Measurements from ENCODE around the gene ETNPPL. TPM values are rescaled to one million over a fixed set of nuclear protein-coding genes. Genes with fewer than 3 reads are reported as not detected.

The ETNPPL gene
- polyA plus RNA-seq, 1 of the 3 experiments (the other 2 are of a cell fraction) = not detected

- TF ChIP-seq TEAD4 (IDR thresholded peaks at IDR 0.05; ENCODE audit: borderline replicate concordance, insufficient read depth) = no peak
- TF ChIP-seq FOXJ3 (CRISPR knock-in tag; IDR thresholded peaks at IDR 0.05) = no peak
- TF ChIP-seq PBX3 (IDR thresholded peaks at IDR 0.05) = no peak
- TF ChIP-seq POLR2AphosphoS5 (IDR thresholded peaks at IDR 0.05; ENCODE audit: low read depth, low read length) = no peak
Measured at GRCh38 chr4:108725457-108725856, 37.4 kb downstream of the ETNPPL start (continued).

- 0 out of 2 replicates have a peak, but pooled peaks cover 5% of the 10 kb centered on the region for H3K27me3 ChIP-seq (ENCODE audit: insufficient read depth)
- no peak for DNase-seq
- no peak overlapping the region for H3K9ac ChIP-seq
- no peaks in the 10 kb centered on the region for H3K79me2 ChIP-seq (ENCODE audit: insufficient read depth)
- no peak overlapping the region for H2AFZ ChIP-seq (ENCODE audit: low read depth)
- POLR2A ChIA-PET = no interaction called here
- no peaks in the 10 kb centered on the region for H4K20me1 ChIP-seq (ENCODE audit: insufficient read depth)
- H3K9me2 ChIP-seq = no peaks in the 10 kb centered on the region
- H3K27ac ChIP-seq (ENCODE audit: low read depth in 2 of 2, low read length in 1 of 2) = no peak overlapping the region
- H3K36me3 ChIP-seq (replicated peaks in 1 of 2; ENCODE audit: control insufficient read depth in 1 of 2, insufficient read depth in 2 of 2, low read length in 1 of 2) = no peaks in the 10 kb centered on the region
- WGBS (ENCODE audit: low lambda C conversion rate) = 2% methylated on average over 2 of the region's 2 CpGs
- no peaks in the 10 kb centered on the region for H3K9me3 ChIP-seq
- TF ChIP-seq MAX (IDR thresholded peaks at IDR 0.05; ENCODE audit: low read depth) = no peak
- no peak for TF ChIP-seq RAD21 (IDR thresholded peaks at IDR 0.05; ENCODE audit: low read length)
- TF ChIP-seq EZH2phosphoT487 (IDR thresholded peaks at IDR 0.05; ENCODE audit: borderline replicate concordance, low read depth) = no peak
- no peak for TF ChIP-seq JUND (IDR thresholded peaks at IDR 0.05)
- TF ChIP-seq POLR2AphosphoS5 (IDR thresholded peaks at IDR 0.05; ENCODE audit: low read depth, low read length) = no peak
- TF ChIP-seq FOXM1 (IDR thresholded peaks at IDR 0.05; ENCODE audit: low read depth) = no peak
- no peak for TF ChIP-seq RFX5 (IDR thresholded peaks at IDR 0.05; ENCODE audit: low read length)
- TF ChIP-seq SMC3 (IDR thresholded peaks at IDR 0.05; ENCODE audit: low read depth, low read length) = no peak
- TF ChIP-seq FOSL2 (IDR thresholded peaks at IDR 0.05; ENCODE audit: borderline replicate concordance, low read depth) = no peak
- no peak for TF ChIP-seq TCF12 (IDR thresholded peaks at IDR 0.05)
- no peak for TF ChIP-seq PBX3 (IDR thresholded peaks at IDR 0.05)
- TF ChIP-seq EP300 (IDR thresholded peaks at IDR 0.05; ENCODE audit: borderline replicate concordance in 1 of 2, low read depth in 1 of 2, low read length in 1 of 2) = no peak
- H3K4me3 ChIP-seq (ENCODE audit: low read depth in 2 of 2, low read length in 1 of 2) = no peak overlapping the region
- H3F3A ChIP-seq (replicated peaks; ENCODE audit: insufficient read depth) = no peaks in the 10 kb centered on the region
- CTCF ChIA-PET = no interaction called here
- H3K4me2 ChIP-seq = no peak overlapping the region
- no peaks in the 10 kb centered on the region for H3K4me1 ChIP-seq (ENCODE audit: control insufficient read depth in 1 of 2, insufficient read depth in 2 of 2, low read depth in 1 of 2, low read length in 1 of 2)
Measured at GRCh38 chr4:108717386-108717785, 45.5 kb downstream of the ETNPPL start.

- TF ChIP-seq SIN3A (IDR thresholded peaks at IDR 0.05; ENCODE audit: borderline replicate concordance, low read depth, low read length) = no peak
- no peak for TF ChIP-seq TCF12 (IDR thresholded peaks at IDR 0.05)
- TF ChIP-seq SMC3 (IDR thresholded peaks at IDR 0.05; ENCODE audit: low read depth, low read length) = no peak
- TF ChIP-seq RAD21 (IDR thresholded peaks at IDR 0.05; ENCODE audit: low read length) = no peak
- TF ChIP-seq TEAD4 (IDR thresholded peaks at IDR 0.05; ENCODE audit: borderline replicate concordance, insufficient read depth) = no peak
- no peak for TF ChIP-seq GABPA (IDR thresholded peaks at IDR 0.05; ENCODE audit: low read depth)
- Histone ChIP-seq H3K36me3 (replicated peaks in 1 of 2; ENCODE audit: control insufficient read depth in 1 of 2, insufficient read depth in 2 of 2, low read length in 1 of 2) (no peaks in the 10 kb centered on the region), H3K4me3 (ENCODE audit: low read depth in 2 of 2, low read length in 1 of 2) (no peak overlapping the region), H3K27me3 (ENCODE audit: insufficient read depth) (0 out of 2 replicates have a peak, but pooled peaks cover 5% of the 10 kb centered on the region), H3K79me2 (ENCODE audit: insufficient read depth) (no peaks in the 10 kb centered on the region), H4K20me1 (ENCODE audit: insufficient read depth) (no peaks in the 10 kb centered on the region), H3K4me1 (ENCODE audit: control insufficient read depth in 1 of 2, insufficient read depth in 2 of 2, low read depth in 1 of 2, low read length in 1 of 2) (no peaks in the 10 kb centered on the region), H2AFZ (ENCODE audit: low read depth) (no peak overlapping the region), H3K9me3 (no peaks in the 10 kb centered on the region), H3K27ac (ENCODE audit: low read depth in 2 of 2, low read length in 1 of 2) (no peak overlapping the region), H3K9ac (no peak overlapping the region), H3K9me2 (no peaks in the 10 kb centered on the region), H3K4me2 (no peak overlapping the region), H3F3A (replicated peaks; ENCODE audit: insufficient read depth) (no peaks in the 10 kb centered on the region)
- DNase-seq = no peak
- 3% methylated on average over 2 of the region's 2 CpGs for WGBS (ENCODE audit: low lambda C conversion rate)
- CTCF ChIA-PET = no interaction called here
- POLR2A ChIA-PET = no interaction called here
Measured at GRCh38 chr4:108716340-108716739, 46.5 kb downstream of the ETNPPL start.
